GM23338 (cell line): ENCODE results near the gene EXOC2. TPM values are rescaled to one million over a fixed set of nuclear protein-coding genes. Genes with fewer than 3 reads are reported as not detected.

ENCODE experiments used
- CREB1 ChIP-seq: fragments of 250-450 bp; sonication (Bioruptor Pico); IDR thresholded peaks from 2 replicates; pipeline ENCODE4 v1.5.0; 2020; ENCODE audit warnings: low read depth, mild to moderate bottlenecking, moderate library complexity
- EZH2phosphoT487 ChIP-seq: fragments of 200-600 bp; sonication (generic); IDR thresholded peaks from one replicate; pipeline ENCODE4 v1.8.1; 2018; ENCODE audit warnings: antibody characterized with exemption; ENCODE audit not compliant: unreplicated experiment
- JUNB ChIP-seq: IDR thresholded peaks from one replicate; pipeline ENCODE4 v1.6.1; 2016; ENCODE audit warnings: antibody characterized with exemption; ENCODE audit not compliant: unreplicated experiment
- NANOG ChIP-seq: IDR thresholded peaks from 2 replicates; pipeline ENCODE4 v1.6.1; 2016; ENCODE audit warnings: antibody characterized with exemption, borderline replicate concordance
- POLR2AphosphoS5 ChIP-seq: IDR thresholded peaks from 2 replicates; pipeline ENCODE4 v1.6.1; 2016; ENCODE audit warnings: antibody characterized with exemption, low read depth
- ZNF114 ChIP-seq: fragments of 250-450 bp; sonication (Bioruptor Pico); IDR thresholded peaks from 2 replicates; pipeline ENCODE4 v1.5.0; 2020; ENCODE audit warnings: mild to moderate bottlenecking, moderate library complexity
- polyA plus RNA-seq: library from polyadenylated mRNA; unstranded; fragments of >200 nt; fragmentation: Nextera tagmentation; extraction: Ambion mirVana; gene quantifications from 2 replicates; pipeline ENCODE4 v1.2.1, GENCODE V29; 2016
- total RNA-seq: library from RNA; depleted of rRNA; stranded (reverse); fragments of >200 nt; shearing (Covaris generic); gene quantifications from 2 replicates; pipeline ENCODE4 v1.2.3, GENCODE V29; 2014
- TF ChIP-seq, protein P1 (sequence below): fragments of 250-450 bp; sonication (Bioruptor Pico); IDR thresholded peaks from 2 replicates; pipeline ENCODE4 v1.5.0; 2020; ENCODE audit warnings: mild to moderate bottlenecking, moderate library complexity
- TF ChIP-seq, protein P2 (sequence below): IDR thresholded peaks from one replicate; pipeline ENCODE4 v1.6.1; 2018; ENCODE audit warnings: antibody characterized with exemption; ENCODE audit not compliant: unreplicated experiment
- TF ChIP-seq, protein P3 (sequence below), 2 experiments: fragments of 200-600 bp in 1 of 2; sonication (generic) in 1 of 2; conservative IDR thresholded peaks; 2 replicates each; pipeline versions ENCODE4 v1.5.1 to v1.6.1; 2016 to 2017; ENCODE audit warnings: antibody characterized with exemption in 2 of 2, low read depth in 2 of 2, mild to moderate bottlenecking in 2 of 2, moderate library complexity in 1 of 2
- TF ChIP-seq, protein P4 (sequence below): IDR thresholded peaks from 2 replicates; pipeline ENCODE4 v1.6.1; 2016; ENCODE audit warnings: antibody characterized with exemption

Gene EXOC2
- total and polyA plus RNA-seq, 2 experiments from 2014 or later, result 28.7 to 93.6 TPM

DNA sequence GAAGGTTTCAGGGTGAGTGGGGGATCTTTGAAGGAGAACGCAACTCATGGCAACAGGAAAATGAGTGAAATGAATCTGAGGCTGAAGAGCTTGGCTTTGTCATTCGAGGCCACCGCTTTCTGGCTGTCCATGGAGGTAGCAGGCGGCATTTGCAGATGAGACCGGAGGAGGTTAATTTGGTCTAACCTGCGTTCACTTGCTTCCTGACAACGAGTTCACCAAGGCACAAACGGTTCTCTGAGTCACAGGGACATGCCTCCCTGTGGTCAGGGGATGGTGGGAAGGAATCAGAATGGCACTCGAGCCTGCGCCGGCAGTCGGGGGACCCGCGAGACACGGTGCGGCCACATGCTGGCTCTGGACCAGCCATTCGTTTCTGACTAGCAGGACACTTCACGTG is 226.4 kb downstream of the EXOC2 start (continued):
- TF ChIP-seq, protein P1, sequence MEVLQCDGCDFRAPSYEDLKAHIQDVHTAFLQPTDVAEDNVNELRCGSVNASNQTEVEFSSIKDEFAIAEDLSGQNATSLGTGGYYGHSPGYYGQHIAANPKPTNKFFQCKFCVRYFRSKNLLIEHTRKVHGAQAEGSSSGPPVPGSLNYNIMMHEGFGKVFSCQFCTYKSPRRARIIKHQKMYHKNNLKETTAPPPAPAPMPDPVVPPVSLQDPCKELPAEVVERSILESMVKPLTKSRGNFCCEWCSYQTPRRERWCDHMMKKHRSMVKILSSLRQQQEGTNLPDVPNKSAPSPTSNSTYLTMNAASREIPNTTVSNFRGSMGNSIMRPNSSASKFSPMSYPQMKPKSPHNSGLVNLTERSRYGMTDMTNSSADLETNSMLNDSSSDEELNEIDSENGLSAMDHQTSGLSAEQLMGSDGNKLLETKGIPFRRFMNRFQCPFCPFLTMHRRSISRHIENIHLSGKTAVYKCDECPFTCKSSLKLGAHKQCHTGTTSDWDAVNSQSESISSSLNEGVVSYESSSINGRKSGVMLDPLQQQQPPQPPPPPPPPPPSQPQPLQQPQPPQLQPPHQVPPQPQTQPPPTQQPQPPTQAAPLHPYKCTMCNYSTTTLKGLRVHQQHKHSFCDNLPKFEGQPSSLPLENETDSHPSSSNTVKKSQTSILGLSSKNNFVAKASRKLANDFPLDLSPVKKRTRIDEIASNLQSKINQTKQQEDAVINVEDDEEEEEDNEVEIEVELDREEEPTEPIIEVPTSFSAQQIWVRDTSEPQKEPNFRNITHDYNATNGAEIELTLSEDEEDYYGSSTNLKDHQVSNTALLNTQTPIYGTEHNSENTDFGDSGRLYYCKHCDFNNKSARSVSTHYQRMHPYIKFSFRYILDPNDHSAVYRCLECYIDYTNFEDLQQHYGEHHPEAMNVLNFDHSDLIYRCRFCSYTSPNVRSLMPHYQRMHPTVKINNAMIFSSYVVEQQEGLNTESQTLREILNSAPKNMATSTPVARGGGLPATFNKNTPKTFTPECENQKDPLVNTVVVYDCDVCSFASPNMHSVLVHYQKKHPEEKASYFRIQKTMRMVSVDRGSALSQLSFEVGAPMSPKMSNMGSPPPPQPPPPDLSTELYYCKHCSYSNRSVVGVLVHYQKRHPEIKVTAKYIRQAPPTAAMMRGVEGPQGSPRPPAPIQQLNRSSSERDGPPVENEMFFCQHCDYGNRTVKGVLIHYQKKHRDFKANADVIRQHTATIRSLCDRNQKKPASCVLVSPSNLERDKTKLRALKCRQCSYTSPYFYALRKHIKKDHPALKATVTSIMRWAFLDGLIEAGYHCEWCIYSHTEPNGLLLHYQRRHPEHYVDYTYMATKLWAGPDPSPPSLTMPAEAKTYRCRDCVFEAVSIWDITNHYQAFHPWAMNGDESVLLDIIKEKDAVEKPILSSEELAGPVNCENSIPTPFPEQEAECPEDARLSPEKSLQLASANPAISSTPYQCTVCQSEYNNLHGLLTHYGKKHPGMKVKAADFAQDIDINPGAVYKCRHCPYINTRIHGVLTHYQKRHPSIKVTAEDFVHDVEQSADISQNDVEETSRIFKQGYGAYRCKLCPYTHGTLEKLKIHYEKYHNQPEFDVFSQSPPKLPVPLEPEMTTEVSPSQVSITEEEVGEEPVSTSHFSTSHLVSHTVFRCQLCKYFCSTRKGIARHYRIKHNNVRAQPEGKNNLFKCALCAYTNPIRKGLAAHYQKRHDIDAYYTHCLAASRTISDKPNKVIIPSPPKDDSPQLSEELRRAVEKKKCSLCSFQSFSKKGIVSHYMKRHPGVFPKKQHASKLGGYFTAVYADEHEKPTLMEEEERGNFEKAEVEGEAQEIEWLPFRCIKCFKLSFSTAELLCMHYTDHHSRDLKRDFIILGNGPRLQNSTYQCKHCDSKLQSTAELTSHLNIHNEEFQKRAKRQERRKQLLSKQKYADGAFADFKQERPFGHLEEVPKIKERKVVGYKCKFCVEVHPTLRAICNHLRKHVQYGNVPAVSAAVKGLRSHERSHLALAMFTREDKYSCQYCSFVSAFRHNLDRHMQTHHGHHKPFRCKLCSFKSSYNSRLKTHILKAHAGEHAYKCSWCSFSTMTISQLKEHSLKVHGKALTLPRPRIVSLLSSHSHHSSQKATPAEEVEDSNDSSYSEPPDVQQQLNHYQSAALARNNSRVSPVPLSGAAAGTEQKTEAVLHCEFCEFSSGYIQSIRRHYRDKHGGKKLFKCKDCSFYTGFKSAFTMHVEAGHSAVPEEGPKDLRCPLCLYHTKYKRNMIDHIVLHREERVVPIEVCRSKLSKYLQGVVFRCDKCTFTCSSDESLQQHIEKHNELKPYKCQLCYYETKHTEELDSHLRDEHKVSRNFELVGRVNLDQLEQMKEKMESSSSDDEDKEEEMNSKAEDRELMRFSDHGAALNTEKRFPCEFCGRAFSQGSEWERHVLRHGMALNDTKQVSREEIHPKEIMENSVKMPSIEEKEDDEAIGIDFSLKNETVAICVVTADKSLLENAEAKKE (CRISPR knock-in tag), result no peak
- TF ChIP-seq, protein P2, sequence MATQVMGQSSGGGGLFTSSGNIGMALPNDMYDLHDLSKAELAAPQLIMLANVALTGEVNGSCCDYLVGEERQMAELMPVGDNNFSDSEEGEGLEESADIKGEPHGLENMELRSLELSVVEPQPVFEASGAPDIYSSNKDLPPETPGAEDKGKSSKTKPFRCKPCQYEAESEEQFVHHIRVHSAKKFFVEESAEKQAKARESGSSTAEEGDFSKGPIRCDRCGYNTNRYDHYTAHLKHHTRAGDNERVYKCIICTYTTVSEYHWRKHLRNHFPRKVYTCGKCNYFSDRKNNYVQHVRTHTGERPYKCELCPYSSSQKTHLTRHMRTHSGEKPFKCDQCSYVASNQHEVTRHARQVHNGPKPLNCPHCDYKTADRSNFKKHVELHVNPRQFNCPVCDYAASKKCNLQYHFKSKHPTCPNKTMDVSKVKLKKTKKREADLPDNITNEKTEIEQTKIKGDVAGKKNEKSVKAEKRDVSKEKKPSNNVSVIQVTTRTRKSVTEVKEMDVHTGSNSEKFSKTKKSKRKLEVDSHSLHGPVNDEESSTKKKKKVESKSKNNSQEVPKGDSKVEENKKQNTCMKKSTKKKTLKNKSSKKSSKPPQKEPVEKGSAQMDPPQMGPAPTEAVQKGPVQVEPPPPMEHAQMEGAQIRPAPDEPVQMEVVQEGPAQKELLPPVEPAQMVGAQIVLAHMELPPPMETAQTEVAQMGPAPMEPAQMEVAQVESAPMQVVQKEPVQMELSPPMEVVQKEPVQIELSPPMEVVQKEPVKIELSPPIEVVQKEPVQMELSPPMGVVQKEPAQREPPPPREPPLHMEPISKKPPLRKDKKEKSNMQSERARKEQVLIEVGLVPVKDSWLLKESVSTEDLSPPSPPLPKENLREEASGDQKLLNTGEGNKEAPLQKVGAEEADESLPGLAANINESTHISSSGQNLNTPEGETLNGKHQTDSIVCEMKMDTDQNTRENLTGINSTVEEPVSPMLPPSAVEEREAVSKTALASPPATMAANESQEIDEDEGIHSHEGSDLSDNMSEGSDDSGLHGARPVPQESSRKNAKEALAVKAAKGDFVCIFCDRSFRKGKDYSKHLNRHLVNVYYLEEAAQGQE, result no peak
- TF ChIP-seq, protein P3, sequence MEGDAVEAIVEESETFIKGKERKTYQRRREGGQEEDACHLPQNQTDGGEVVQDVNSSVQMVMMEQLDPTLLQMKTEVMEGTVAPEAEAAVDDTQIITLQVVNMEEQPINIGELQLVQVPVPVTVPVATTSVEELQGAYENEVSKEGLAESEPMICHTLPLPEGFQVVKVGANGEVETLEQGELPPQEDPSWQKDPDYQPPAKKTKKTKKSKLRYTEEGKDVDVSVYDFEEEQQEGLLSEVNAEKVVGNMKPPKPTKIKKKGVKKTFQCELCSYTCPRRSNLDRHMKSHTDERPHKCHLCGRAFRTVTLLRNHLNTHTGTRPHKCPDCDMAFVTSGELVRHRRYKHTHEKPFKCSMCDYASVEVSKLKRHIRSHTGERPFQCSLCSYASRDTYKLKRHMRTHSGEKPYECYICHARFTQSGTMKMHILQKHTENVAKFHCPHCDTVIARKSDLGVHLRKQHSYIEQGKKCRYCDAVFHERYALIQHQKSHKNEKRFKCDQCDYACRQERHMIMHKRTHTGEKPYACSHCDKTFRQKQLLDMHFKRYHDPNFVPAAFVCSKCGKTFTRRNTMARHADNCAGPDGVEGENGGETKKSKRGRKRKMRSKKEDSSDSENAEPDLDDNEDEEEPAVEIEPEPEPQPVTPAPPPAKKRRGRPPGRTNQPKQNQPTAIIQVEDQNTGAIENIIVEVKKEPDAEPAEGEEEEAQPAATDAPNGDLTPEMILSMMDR (conservative IDR thresholded peaks at IDR 0.05; ENCODE audit: low read depth in 2 of 2), result no peak
- TF ChIP-seq, protein P4, sequence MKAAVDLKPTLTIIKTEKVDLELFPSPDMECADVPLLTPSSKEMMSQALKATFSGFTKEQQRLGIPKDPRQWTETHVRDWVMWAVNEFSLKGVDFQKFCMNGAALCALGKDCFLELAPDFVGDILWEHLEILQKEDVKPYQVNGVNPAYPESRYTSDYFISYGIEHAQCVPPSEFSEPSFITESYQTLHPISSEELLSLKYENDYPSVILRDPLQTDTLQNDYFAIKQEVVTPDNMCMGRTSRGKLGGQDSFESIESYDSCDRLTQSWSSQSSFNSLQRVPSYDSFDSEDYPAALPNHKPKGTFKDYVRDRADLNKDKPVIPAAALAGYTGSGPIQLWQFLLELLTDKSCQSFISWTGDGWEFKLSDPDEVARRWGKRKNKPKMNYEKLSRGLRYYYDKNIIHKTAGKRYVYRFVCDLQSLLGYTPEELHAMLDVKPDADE, result no peak
- no peak for TF ChIP-seq EZH2phosphoT487
- TF ChIP-seq POLR2AphosphoS5, result no peak
- no peak for TF ChIP-seq CREB1
- TF ChIP-seq ZNF114 (CRISPR knock-in tag), result no peak
- no peak for TF ChIP-seq NANOG
- no peak for TF ChIP-seq JUNB
